ENCODE results near the gene RAB3GAP1. TPM values are rescaled to one million over a fixed set of nuclear protein-coding genes. Genes with fewer than 3 reads are reported as not detected.
A peak's percentile ranks its signal among the peaks of the same experiment; 100 is the strongest.

RAB3GAP1 gene
- 23.9 and 25.4 TPM in 2 replicates for total RNA-seq

- TF ChIP-seq CTCF (conservative IDR thresholded peaks at IDR 0.05; ENCODE audit: low read depth, low read length): no peak
- peak within 1 kb of the TSS; percentile 94 for H3K4me3 ChIP-seq (ENCODE audit: low read depth, low read length)
- DNase-seq (ENCODE audit: low read depth): peak; percentile 29
These were observed at the start of gene RAB3GAP1 for GRCh38 chr2:135052042-135052876. Gene RAB3GAP1, plus strand, starts transcription at chr2:135052292. Its CDS starts 16 bp downstream, at chr2:135052308.

GRCh38 chr2:135002836-135003235 is 49.3 kb upstream of the RAB3GAP1 start:
- TF ChIP-seq CTCF (conservative IDR thresholded peaks at IDR 0.05; ENCODE audit: low read depth, low read length): no peak
- H3K4me3 ChIP-seq (ENCODE audit: low read depth, low read length): no peak overlapping the region
- no peak for DNase-seq (ENCODE audit: low read depth)

GRCh38 chr2:135004005-135004746 is 47.9 kb upstream of the RAB3GAP1 start:
- peak; percentile 98 for TF ChIP-seq CTCF (conservative IDR thresholded peaks at IDR 0.05; ENCODE audit: low read depth, low read length)
- no peak for DNase-seq (ENCODE audit: low read depth)

GRCh38 chr2:135005753-135006152 is 46.3 kb upstream of the RAB3GAP1 start:
- no peak for TF ChIP-seq CTCF (conservative IDR thresholded peaks at IDR 0.05; ENCODE audit: low read depth, low read length)
- no peak overlapping the region for H3K4me3 ChIP-seq (ENCODE audit: low read depth, low read length)
- DNase-seq (ENCODE audit: low read depth): no peak

More at GRCh38 chr2:135004005-135004746, 47.9 kb upstream of the RAB3GAP1 start:
- H3K4me3 ChIP-seq (ENCODE audit: low read depth, low read length): no peak overlapping the region

GRCh38 chr2:135009339-135009738 is 42.8 kb upstream of the RAB3GAP1 start:
- no peak for TF ChIP-seq CTCF (conservative IDR thresholded peaks at IDR 0.05; ENCODE audit: low read depth, low read length)
- H3K4me3 ChIP-seq (ENCODE audit: low read depth, low read length): no peak overlapping the region
- no peak for DNase-seq (ENCODE audit: low read depth)

GRCh38 chr2:135010200-135010942 is 41.7 kb upstream of the RAB3GAP1 start:
- TF ChIP-seq CTCF (conservative IDR thresholded peaks at IDR 0.05; ENCODE audit: low read depth, low read length): no peak
- no peak overlapping the region for H3K4me3 ChIP-seq (ENCODE audit: low read depth, low read length)
- DNase-seq (ENCODE audit: low read depth): no peak

Data from epithelial cell of proximal tubule (primary cell).